B cell (primary cell): ENCODE measurements around the gene ADAM12. TPM values are rescaled to one million over a fixed set of nuclear protein-coding genes. Genes with fewer than 3 reads are reported as not detected.

ENCODE experiments used
- ATAC-seq: fragments of 200-7000 bp; cut with Tn5 transposase; one replicate; pipeline ENCODE4 v1.10.0; 2021; ENCODE audit warnings: low read depth, mild to moderate bottlenecking, moderate number of reproducible peaks, moderate library complexity
- CTCF ChIA-PET: fragments of 350-600 bp; sonication (Branson Sonifier 250); formaldehyde crosslinking; loops from one replicate; lab custom pipeline; 2021; ENCODE audit warnings: antibody characterized with exemption, inconsistent platforms; lab: Charles Lee
- POLR2A ChIA-PET: fragments of 350-600 bp; sonication (Branson Sonifier 250); formaldehyde crosslinking; loops from one replicate; lab custom pipeline; 2021; ENCODE audit warnings: antibody characterized with exemption; lab: Charles Lee
- DNase-seq: peaks from one replicate; pipeline ENCODE4 v3.0.0; 2013
- H2AFZ ChIP-seq: 2 replicates; pipeline ENCODE4 v1.6.1; 2012; ENCODE audit warnings: mild to moderate bottlenecking, low read depth, low read length; ENCODE audit not compliant: insufficient read depth, poor library complexity, severe bottlenecking
- H3K27ac ChIP-seq, 2 donors: 1 replicate in 1 of 2; 2 replicates in 1 of 2; pipeline ENCODE4 v1.5.1; 2012 to 2013; ENCODE audit warnings: low read length in 2 of 2, mild to moderate bottlenecking in 2 of 2, moderate library complexity in 1 of 2
- H3K27me3 ChIP-seq, 4 experiments: fragments of 200-600 bp in 1 of 4; sonication (generic) in 1 of 4; replicated peaks in 1 of 4; 1 replicate in 2 of 4; 2 replicates in 2 of 4; pipeline versions ENCODE4 v1.6.1 to v1.7.0; 2013 to 2016; ENCODE audit warnings: low read length in 3 of 4, mild to moderate bottlenecking in 2 of 4, mixed read lengths in 1 of 4, moderate library complexity in 1 of 4; ENCODE audit not compliant: insufficient read depth in 4 of 4, control insufficient read depth in 3 of 4; ENCODE audit errors: control extremely low read depth in 1 of 4
- H3K36me3 ChIP-seq, 2 experiments: replicated peaks in 1 of 2; 1 replicate in 1 of 2; 2 replicates in 1 of 2; pipeline versions ENCODE4 v1.6.1 to v1.7.1; 2013; ENCODE audit warnings: low read length in 1 of 2; ENCODE audit not compliant: insufficient read depth in 2 of 2, control insufficient read depth in 1 of 2; ENCODE audit errors: control extremely low read depth in 1 of 2, extremely low read depth in 1 of 2
- H3K4me1 ChIP-seq, 2 donors: fragments of 200-600 bp in 1 of 2; sonication (generic) in 1 of 2; 1 replicate in 1 of 2; 2 replicates in 1 of 2; pipeline versions ENCODE4 v1.5.1 to v1.6.1; 2013 to 2017; ENCODE audit warnings: low read length in 2 of 2; ENCODE audit not compliant: control insufficient read depth in 2 of 2, insufficient read depth in 2 of 2
- H3K4me2 ChIP-seq: replicated peaks from 2 replicates; pipeline ENCODE3; 2012; ENCODE audit warnings: mild to moderate bottlenecking, low read depth, low read length; ENCODE audit not compliant: poor library complexity, severe bottlenecking
- H3K4me3 ChIP-seq, 5 experiments: fragments of 200-600 bp in 1 of 5; sonication (generic) in 1 of 5; 1 replicate in 3 of 5; 2 replicates in 2 of 5; pipeline versions ENCODE4 v1.5.1 to v1.7.0; 2011 to 2016; ENCODE audit warnings: low read length in 4 of 5, mild to moderate bottlenecking in 4 of 5, low read depth in 2 of 5, control low read depth in 1 of 5, moderate library complexity in 1 of 5; ENCODE audit not compliant: insufficient read depth in 1 of 5; ENCODE audit errors: control extremely low read depth in 1 of 5, extremely low read depth in 1 of 5
- H3K79me2 ChIP-seq: fragments of 200-600 bp; sonication (generic); one replicate; pipeline ENCODE4 v1.6.0; 2016; ENCODE audit warnings: low read length; ENCODE audit not compliant: control insufficient read depth, insufficient read depth
- H3K9ac ChIP-seq: fragments of 200-600 bp; sonication (generic); 2 replicates; pipeline ENCODE4 v1.6.1; 2017; ENCODE audit warnings: mild to moderate bottlenecking, low read length, moderate library complexity
- H3K9me3 ChIP-seq, 3 donors: one replicate each; pipeline versions ENCODE4 v1.6.1 to v1.7.1; 2013; ENCODE audit warnings: low read length in 2 of 3; ENCODE audit not compliant: control insufficient read depth in 2 of 3, insufficient read depth in 1 of 3; ENCODE audit errors: control extremely low read depth in 1 of 3
- H4K20me1 ChIP-seq: 2 replicates; pipeline ENCODE4 v1.6.0; 2012; ENCODE audit warnings: mild to moderate bottlenecking, low read length; ENCODE audit not compliant: insufficient read depth, control insufficient read depth, poor library complexity, severe bottlenecking
- H3K27ac Mint-ChIP-seq: one replicate; pipeline ENCODE4 v1.8.0; 2021; ENCODE audit warnings: mixed read lengths
- H3K27me3 Mint-ChIP-seq: one replicate; pipeline ENCODE4 v1.8.0; 2021; ENCODE audit warnings: mixed read lengths
- H3K4me1 Mint-ChIP-seq: one replicate; pipeline ENCODE4 v1.8.0; 2021; ENCODE audit warnings: mixed read lengths
- H3K4me3 Mint-ChIP-seq: one replicate; pipeline ENCODE4 v1.8.0; 2021; ENCODE audit warnings: mixed read lengths
- H3K9me3 Mint-ChIP-seq: one replicate; pipeline ENCODE4 v1.8.0; 2022; ENCODE audit warnings: mixed read lengths; ENCODE audit not compliant: insufficient read depth
- EZH2 ChIP-seq: IDR thresholded peaks from 2 replicates; pipeline ENCODE4 v1.6.1; 2012; ENCODE audit warnings: borderline replicate concordance, low read depth, mild to moderate bottlenecking, moderate library complexity, low read length; ENCODE audit not compliant: insufficient read depth, poor library complexity, severe bottlenecking
- WGBS: methylation state at CpG from one replicate; pipeline ENCODE4 v1.1.5; 2013; ENCODE audit warnings: missing lambda C conversion rate; ENCODE audit not compliant: insufficient coverage; 5-methylcytosine and 5-hydroxymethylcytosine counted together
- intact Hi-C: fragments of 100-400 bp; cut with micrococcal nuclease; formaldehyde crosslinking; loops from one replicate; pipeline ENCODE4 v1.10.0; 2022
- polyA plus RNA-seq: library from polyadenylated mRNA; depleted of rRNA; stranded (reverse); fragments of >200 nt; gene quantifications from 2 replicates; pipeline ENCODE4 v1.2.3, GENCODE V29; 2012
- total RNA-seq, 2 donors: library from RNA; stranded (reverse); fragments of 120-200 nt in 1 of 2; gene quantifications; 1 replicate in 1 of 2; 2 replicates in 1 of 2; pipeline versions ENCODE4 v1.2.3 to v1.2.4, GENCODE V29; 2013 to 2022
- TF ChIP-seq, protein P1 (sequence below): fragments of 200-600 bp; IDR thresholded peaks from one replicate; pipeline ENCODE4 v1.8.0; 2022; ENCODE audit warnings: antibody characterized with exemption, mild to moderate bottlenecking

ADAM12 gene
- total and polyA plus RNA-seq, 2 donors (not counting 1 experiment from before 2014, with no cell fraction given) = 0.01 to 0.22 TPM

DNA sequence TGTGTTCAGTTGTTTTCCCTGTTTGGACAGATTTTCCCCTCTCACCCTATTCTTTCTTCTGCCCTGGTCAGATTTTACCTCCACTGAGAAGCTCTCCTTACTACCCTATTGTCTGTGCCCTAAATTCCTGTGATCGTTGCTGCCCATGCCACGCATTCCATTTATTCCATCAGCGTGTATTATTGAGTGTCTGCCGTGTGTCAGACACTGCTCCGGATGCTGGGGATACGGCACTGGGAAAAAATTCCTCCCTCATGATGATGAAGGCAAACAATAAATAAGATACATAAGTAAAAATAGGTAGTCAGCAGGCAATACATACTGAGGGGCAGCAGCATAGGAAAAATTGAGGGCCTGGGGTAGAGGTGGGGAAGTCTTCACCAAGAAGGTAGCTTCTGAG is 405.1 kb downstream of the ADAM12 start:
- Histone ChIP-seq H3K4me1 (no peaks in the 10 kb centered on the region), H3K27me3 (no peaks in the 10 kb centered on the region), H3K27ac (no peak overlapping the region), H3K9me3 (no peaks in the 10 kb centered on the region), H3K9ac (no peak overlapping the region), H4K20me1 (no peaks in the 10 kb centered on the region), H3K36me3 (no peaks in the 10 kb centered on the region), H3K79me2 (no peaks in the 10 kb centered on the region), H3K4me3 (no peak overlapping the region), H3K4me2 (no peak overlapping the region), H2AFZ (no peak overlapping the region)
- ATAC-seq (no peak), DNase-seq (no peak)
- intact Hi-C loops = loop anchor here (2.0 to 5.0 kb wide), 2 partner anchors 116 to 404 kb away; no protein-coding TSS in a partner anchor
- Mint-ChIP-seq H3K4me1 (peaks cover 13% of the 10 kb centered on the region), H3K27me3 (peaks cover 11% of the 10 kb centered on the region), H3K4me3 (no peak overlapping the region), H3K9me3 (no peaks in the 10 kb centered on the region), H3K27ac (no peak overlapping the region)
- TF ChIP-seq, protein P1, sequence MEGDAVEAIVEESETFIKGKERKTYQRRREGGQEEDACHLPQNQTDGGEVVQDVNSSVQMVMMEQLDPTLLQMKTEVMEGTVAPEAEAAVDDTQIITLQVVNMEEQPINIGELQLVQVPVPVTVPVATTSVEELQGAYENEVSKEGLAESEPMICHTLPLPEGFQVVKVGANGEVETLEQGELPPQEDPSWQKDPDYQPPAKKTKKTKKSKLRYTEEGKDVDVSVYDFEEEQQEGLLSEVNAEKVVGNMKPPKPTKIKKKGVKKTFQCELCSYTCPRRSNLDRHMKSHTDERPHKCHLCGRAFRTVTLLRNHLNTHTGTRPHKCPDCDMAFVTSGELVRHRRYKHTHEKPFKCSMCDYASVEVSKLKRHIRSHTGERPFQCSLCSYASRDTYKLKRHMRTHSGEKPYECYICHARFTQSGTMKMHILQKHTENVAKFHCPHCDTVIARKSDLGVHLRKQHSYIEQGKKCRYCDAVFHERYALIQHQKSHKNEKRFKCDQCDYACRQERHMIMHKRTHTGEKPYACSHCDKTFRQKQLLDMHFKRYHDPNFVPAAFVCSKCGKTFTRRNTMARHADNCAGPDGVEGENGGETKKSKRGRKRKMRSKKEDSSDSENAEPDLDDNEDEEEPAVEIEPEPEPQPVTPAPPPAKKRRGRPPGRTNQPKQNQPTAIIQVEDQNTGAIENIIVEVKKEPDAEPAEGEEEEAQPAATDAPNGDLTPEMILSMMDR = no peak
- no peak for TF ChIP-seq EZH2
- CTCF ChIA-PET = interaction anchor here (0.8 to 7.2 kb wide), 12 partner anchors 9 to 1871 kb away, joined by 3 to 80 read pairs (median 6); no protein-coding TSS in a partner anchor
- WGBS = no CpG with 5 or more reads among the region's 6 CpGs
- POLR2A ChIA-PET = no interaction called here

DNA sequence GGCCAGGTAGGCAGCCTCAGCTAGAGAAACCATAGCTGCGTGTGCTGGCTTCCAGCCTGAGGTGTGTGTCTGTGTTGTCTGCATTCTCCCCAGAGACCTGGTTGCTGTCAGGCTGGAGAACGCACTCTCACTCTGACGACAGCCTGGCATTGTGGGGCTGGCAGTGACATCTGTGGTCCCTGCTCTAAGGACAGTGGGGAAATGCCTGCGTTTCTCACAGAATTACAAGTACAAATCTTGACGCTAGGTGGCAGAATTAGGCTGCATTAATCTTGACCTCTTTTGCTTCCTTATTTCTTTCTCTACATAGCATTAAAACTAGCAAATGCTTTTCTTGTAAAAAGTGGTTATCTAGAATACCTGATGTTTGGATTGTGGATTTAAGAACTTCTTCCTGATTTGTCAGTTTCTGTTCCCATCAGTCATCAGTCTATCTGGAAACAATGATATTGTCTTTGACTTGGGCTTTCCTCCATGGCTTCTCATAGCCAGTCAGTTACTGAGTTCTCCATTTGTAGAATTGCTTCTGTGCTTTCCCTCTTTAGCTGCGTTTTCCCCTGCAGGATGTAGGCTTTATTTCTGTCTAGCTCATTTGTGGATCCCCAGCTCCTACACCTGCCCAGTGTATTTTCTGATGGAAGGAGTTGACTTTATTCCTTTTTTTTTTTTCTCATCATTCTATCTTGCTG is 405.9 kb downstream of the ADAM12 start:
- Mint-ChIP-seq H3K4me3 (no peak overlapping the region), H3K27ac (peak overlapping the region; percentile 35)
- POLR2A ChIA-PET = no interaction called here

More for the DNA sequence above, 405.9 kb downstream of the ADAM12 start:
- H3K79me2 ChIP-seq = no peaks in the 10 kb centered on the region
- no peaks in the 10 kb centered on the region for H3K9me3 ChIP-seq
- CTCF ChIA-PET = interaction anchor here (0.6 to 7.2 kb wide), 16 partner anchors 9 to 1872 kb away, joined by 3 to 80 read pairs (median 4); no protein-coding TSS in a partner anchor
- H3K27ac ChIP-seq = no peak overlapping the region
- H3K27me3 Mint-ChIP-seq = peaks cover 15% of the 10 kb centered on the region
- H3K4me1 ChIP-seq = no peaks in the 10 kb centered on the region
- no peaks in the 10 kb centered on the region for H4K20me1 ChIP-seq
- DNase-seq (peak; percentile 85), ATAC-seq (peak; percentile 76)
- no peak overlapping the region for H3K4me2 ChIP-seq
- TF ChIP-seq, protein P1 = peak; percentile 85
- no peak for TF ChIP-seq EZH2
- no peak overlapping the region for H3K4me3 ChIP-seq
- no peaks in the 10 kb centered on the region for H3K36me3 ChIP-seq
- no peak overlapping the region for H2AFZ ChIP-seq
- H3K9ac ChIP-seq = no peak overlapping the region
- no peaks in the 10 kb centered on the region for H3K27me3 ChIP-seq
- WGBS = 22% methylated on average over 4 of the region's 6 CpGs
- H3K4me1 Mint-ChIP-seq = peaks cover 13% of the 10 kb centered on the region
- no peaks in the 10 kb centered on the region for H3K9me3 Mint-ChIP-seq
- intact Hi-C loops = loop anchor here (1.0 to 5.0 kb wide), 4 partner anchors 115 to 404 kb away; no protein-coding TSS in a partner anchor
